GM23338 (cell line): ENCODE measurements around the gene LRRC34.

Experiments used
- CREB1 ChIP-seq: fragments of 250-450 bp; sonication (Bioruptor Pico); IDR thresholded peaks from 2 replicates; pipeline ENCODE4 v1.5.0; 2020; ENCODE audit warnings: low read depth, mild to moderate bottlenecking, moderate library complexity
- CTCF ChIP-seq, 2 experiments: fragments of 200-600 bp in 1 of 2; sonication (generic) in 1 of 2; conservative IDR thresholded peaks; 2 replicates each; pipeline versions ENCODE4 v1.5.1 to v1.6.1; 2016 to 2017; ENCODE audit warnings: antibody characterized with exemption in 2 of 2, low read depth in 2 of 2, mild to moderate bottlenecking in 2 of 2, moderate library complexity in 1 of 2
- EZH2 ChIP-seq: fragments of 200-600 bp; sonication (generic); IDR thresholded peaks from one replicate; pipeline ENCODE4 v1.8.0; 2017; ENCODE audit warnings: antibody characterized with exemption, mild to moderate bottlenecking, low read depth; ENCODE audit not compliant: unreplicated experiment
- POLR2AphosphoS5 ChIP-seq: IDR thresholded peaks from 2 replicates; pipeline ENCODE4 v1.6.1; 2016; ENCODE audit warnings: antibody characterized with exemption, low read depth

GRCh38 chr3:169764882-169765612, 47.7 kb downstream of the LRRC34 start, which contains the start of gene TERC:
- no peak for TF ChIP-seq CTCF (conservative IDR thresholded peaks at IDR 0.05; ENCODE audit: low read depth in 2 of 2)
- peak; percentile 45 for TF ChIP-seq CREB1 (CRISPR knock-in tag)
- TF ChIP-seq EZH2 = no peak
- peak; percentile 94 for TF ChIP-seq POLR2AphosphoS5
